CD1c-positive myeloid dendritic cell (primary cell): ENCODE data around the gene EOGT.

ENCODE experiments used
- DNase-seq: peaks from one replicate; pipeline ENCODE4 v3.0.0-alpha.2; 2016; ENCODE audit errors: extremely low spot score

The EOGT gene

GRCh38 chr3:69013253-69014021, at the start of gene EOGT:
EOGT (minus strand) TSS chr3:69013684; CDS start chr3:69009846, 3,838 bp downstream.
- DNase-seq = peak; percentile 85

GRCh38 chr3:69059688-69060087, 46.2 kb upstream of the EOGT start:
- DNase-seq = no peak

- DNase-seq = no peak
These were observed 45.4 kb upstream of the EOGT start for GRCh38 chr3:69058947-69059224.

GRCh38 chr3:69058180-69058946, 44.9 kb upstream of the EOGT start:
- DNase-seq = peak; percentile 33

GRCh38 chr3:69052472-69052898, 39.0 kb upstream of the EOGT start:
- no peak for DNase-seq

GRCh38 chr3:69051756-69052471, 38.4 kb upstream of the EOGT start, which contains the start of gene TMF1:
TMF1 (minus strand) TSS chr3:69052333; CDS start chr3:69052086, 247 bp downstream.
- DNase-seq = peak; percentile 100

GRCh38 chr3:69048990-69049389, 35.5 kb upstream of the EOGT start:
- no peak for DNase-seq

GRCh38 chr3:69044608-69045007, 31.1 kb upstream of the EOGT start:
- no peak for DNase-seq

- DNase-seq = peak; percentile 91
These were observed 20.0 kb upstream of the EOGT start for GRCh38 chr3:69033470-69033869.

GRCh38 chr3:69032737-69033136, 19.3 kb upstream of the EOGT start:
- DNase-seq = no peak

- no peak for DNase-seq
These were observed 18.7 kb upstream of the EOGT start for GRCh38 chr3:69032142-69032541.

GRCh38 chr3:69031635-69032034, 18.2 kb upstream of the EOGT start:
- no peak for DNase-seq

- no peak for DNase-seq
These were observed 7.4 kb upstream of the EOGT start for GRCh38 chr3:69020857-69021256.

GRCh38 chr3:69020424-69020823, 6.9 kb upstream of the EOGT start:
- no peak for DNase-seq

GRCh38 chr3:69016901-69017300, 3.4 kb upstream of the EOGT start:
- no peak for DNase-seq

- no peak for DNase-seq
These were observed 2.6 kb upstream of the EOGT start for GRCh38 chr3:69016102-69016501.

GRCh38 chr3:69014022-69014580, 617 bp upstream of the EOGT start:
- DNase-seq = no peak

GRCh38 chr3:69012800-69013252, 658 bp downstream of the EOGT start:
- peak; percentile 50 for DNase-seq

GRCh38 chr3:69012100-69012799, 1.2 kb downstream of the EOGT start:
- DNase-seq = no peak

GRCh38 chr3:69011096-69011730, 2.3 kb downstream of the EOGT start:
- no peak for DNase-seq
